Measurements from ENCODE around the gene CRYGC. TPM values are rescaled to one million over a fixed set of nuclear protein-coding genes. Genes with fewer than 3 reads are reported as not detected.

CRYGC gene
- total and polyA plus RNA-seq, 2 of the 13 experiments (the other 11 are each of a cell fraction or from before 2014, with no cell fraction given) = 0.20 to 0.27 TPM

GRCh38 chr2:208129744-208130711 is at the start of gene CRYGC (continued):
- TF ChIP-seq, protein P1, sequence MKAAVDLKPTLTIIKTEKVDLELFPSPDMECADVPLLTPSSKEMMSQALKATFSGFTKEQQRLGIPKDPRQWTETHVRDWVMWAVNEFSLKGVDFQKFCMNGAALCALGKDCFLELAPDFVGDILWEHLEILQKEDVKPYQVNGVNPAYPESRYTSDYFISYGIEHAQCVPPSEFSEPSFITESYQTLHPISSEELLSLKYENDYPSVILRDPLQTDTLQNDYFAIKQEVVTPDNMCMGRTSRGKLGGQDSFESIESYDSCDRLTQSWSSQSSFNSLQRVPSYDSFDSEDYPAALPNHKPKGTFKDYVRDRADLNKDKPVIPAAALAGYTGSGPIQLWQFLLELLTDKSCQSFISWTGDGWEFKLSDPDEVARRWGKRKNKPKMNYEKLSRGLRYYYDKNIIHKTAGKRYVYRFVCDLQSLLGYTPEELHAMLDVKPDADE (CRISPR knock-in tag; IDR thresholded peaks at IDR 0.05) = no peak
- TF ChIP-seq ZBTB21 (CRISPR knock-in tag; IDR thresholded peaks at IDR 0.05) (no peak), NCOA1 (CRISPR knock-in tag; IDR thresholded peaks at IDR 0.05) (0 out of 2 replicates have a peak, but pooled peaks have one; percentile 60), ZNF660 (CRISPR knock-in tag; IDR thresholded peaks at IDR 0.05; ENCODE audit: borderline replicate concordance, low read depth) (no peak), HBP1 (CRISPR knock-in tag; IDR thresholded peaks at IDR 0.05; ENCODE audit: low read depth) (no peak), PLRG1 (conservative IDR thresholded peaks at IDR 0.05) (no peak), PRDM4 (CRISPR knock-in tag; IDR thresholded peaks at IDR 0.05; ENCODE audit: borderline replicate concordance) (no peak), ZNF552 (CRISPR knock-in tag; IDR thresholded peaks at IDR 0.05; ENCODE audit: borderline replicate concordance) (no peak), ZNF687 (CRISPR knock-in tag; IDR thresholded peaks at IDR 0.05) (no peak), ZBTB49 (CRISPR knock-in tag; IDR thresholded peaks at IDR 0.05; ENCODE audit: borderline replicate concordance) (no peak), XRCC5 (optimal IDR thresholded peaks at IDR 0.05; ENCODE audit: low read length) (peak; percentile 43), SIN3A (IDR thresholded peaks at IDR 0.05; ENCODE audit: borderline replicate concordance, low read depth, low read length) (no peak), NCOA5 (CRISPR knock-in tag; IDR thresholded peaks at IDR 0.05) (no peak), ZMAT3 (CRISPR knock-in tag; conservative IDR thresholded peaks at IDR 0.05) (0 out of 2 replicates have a peak, but pooled peaks have one; percentile 30), ZMYM3 (CRISPR knock-in tag; IDR thresholded peaks at IDR 0.05) (peak; percentile 42; the same call in 1 of the 2 replicates), BORCS8-MEF2B (CRISPR knock-in tag; IDR thresholded peaks at IDR 0.05) (no peak), ZFY (CRISPR knock-in tag; IDR thresholded peaks at IDR 0.05) (peak; percentile 75)

Measured in HepG2 (cell line).